Left lung (tissue), 10 donors: Measurements from ENCODE around the gene PPARA. TPM values are rescaled to one million over a fixed set of nuclear protein-coding genes. Genes with fewer than 3 reads are reported as not detected.
A peak's percentile ranks its signal among the peaks of the same experiment; 100 is the strongest.

ENCODE experiments used
- ATAC-seq: fragments of 200-7000 bp; cut with Tn5 transposase; one replicate; pipeline ENCODE4 v1.9.1; 2020; ENCODE audit warnings: moderate library complexity
- DNase-seq, 4 donors: peaks; one replicate each; pipeline ENCODE4 v3.0.0-alpha.2; 2013 to 2020
- H3K27ac ChIP-seq, 2 donors: fragments of 200-600 bp; sonication (generic) in 1 of 2; one replicate each; pipeline versions ENCODE4 v1.5.0 to v1.8.0; 2020 to 2021
- H3K27me3 ChIP-seq, 2 donors: fragments of 200-600 bp; sonication (generic) in 1 of 2; one replicate each; pipeline versions ENCODE4 v1.5.0 to v1.8.0; 2020 to 2021
- H3K36me3 ChIP-seq, 2 donors: fragments of 200-600 bp; sonication (generic) in 1 of 2; one replicate each; pipeline versions ENCODE4 v1.5.0 to v1.8.0; 2020 to 2021
- H3K4me1 ChIP-seq, 2 donors: fragments of 200-600 bp; one replicate each; pipeline ENCODE4 v1.8.0; 2021
- H3K4me3 ChIP-seq, 2 donors: fragments of 200-600 bp; sonication (generic) in 1 of 2; one replicate each; pipeline versions ENCODE4 v1.5.0 to v1.8.0; 2020 to 2021; ENCODE audit warnings: mild to moderate bottlenecking in 1 of 2
- H3K9me3 ChIP-seq, 2 donors: fragments of 200-600 bp; sonication (generic) in 1 of 2; one replicate each; pipeline versions ENCODE4 v1.5.0 to v1.8.0; 2020 to 2021
- intact Hi-C, 2 donors: fragments of 100-400 bp; cut with DNase I; formaldehyde crosslinking; loops; one replicate each; pipeline versions ENCODE4 v1.11.2 to v1.14.2; 2022
- polyA plus RNA-seq, 6 donors: library from polyadenylated mRNA; unstranded; fragments of 120-200 nt; gene quantifications; one replicate each; pipeline ENCODE4 v1.2.1, GENCODE V29; 2013; ENCODE audit not compliant: insufficient read length in 6 of 6
- total RNA-seq, 2 donors: library from RNA; stranded (reverse); fragmentation: NEBNext Ultra II Directional; extraction: Animal tissue kit (Norgen Biotek cat#: 25700); gene quantifications; one replicate each; pipeline ENCODE4 v1.2.1, GENCODE V29; 2021
- TF ChIP-seq, protein P1 (sequence below), 2 donors: fragments of 200-600 bp; sonication (generic) in 1 of 2; IDR thresholded peaks; one replicate each; pipeline versions ENCODE4 v1.5.0 to v1.8.0; 2021; ENCODE audit warnings: antibody characterized with exemption in 2 of 2
- donor health status: DM: no; HTN: yes; CAD: no.
- donor health status: DM: no; HTN: no; CAD: no.

Gene PPARA
- total and polyA plus RNA-seq, 8 donors: 13.8 to 22.3 (median 15.8) TPM

DNA sequence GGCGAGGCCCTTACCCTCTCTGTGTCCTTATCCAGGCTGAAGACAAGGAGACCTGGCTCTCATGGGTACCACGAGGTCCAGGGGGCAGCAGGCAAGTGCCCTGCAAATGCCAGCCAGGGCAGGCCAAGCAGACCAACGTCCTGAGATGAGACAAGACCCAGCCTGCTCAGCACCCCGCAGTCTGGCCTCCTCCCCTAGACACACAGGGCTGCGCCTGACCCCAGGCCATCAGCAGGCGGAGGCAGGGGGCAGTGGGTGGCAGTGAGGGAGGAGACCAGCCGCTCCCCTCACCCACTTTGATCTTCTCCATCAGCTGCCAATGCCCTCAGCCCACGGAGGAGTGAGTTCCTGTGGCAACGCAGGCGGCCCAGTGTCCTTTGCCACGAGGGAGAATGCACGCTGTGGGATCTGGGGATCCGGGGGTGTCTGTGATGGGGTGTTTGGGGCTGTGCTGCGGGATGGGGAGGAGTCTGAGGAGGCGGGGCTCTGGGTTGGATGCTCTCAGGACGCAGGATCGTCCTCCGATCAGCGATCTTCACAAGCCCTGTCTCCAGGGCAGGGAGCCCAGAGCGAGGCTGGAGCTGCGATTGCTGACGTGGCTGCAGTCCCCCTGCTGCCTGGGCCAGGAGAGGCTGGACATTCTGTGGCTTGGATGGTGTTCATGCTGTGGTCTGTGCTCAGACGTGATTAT, 30.5 kb upstream of the PPARA start:
- Histone ChIP-seq H3K4me3 (no peak overlapping the region), H3K9me3 (no peaks in the 10 kb centered on the region), H3K27ac (peak overlapping the region in 1 of 2 donors; percentile 60), H3K4me1 (peaks cover 9 to 22% of the 10 kb centered on the region in 2 donors), H3K27me3 (no peaks in the 10 kb centered on the region), H3K36me3 (no peaks in the 10 kb centered on the region)
- peak; percentile 6 for ATAC-seq
- peak in 2 of 4 donors; percentile 42 to 79 for DNase-seq
- TF ChIP-seq, protein P1, sequence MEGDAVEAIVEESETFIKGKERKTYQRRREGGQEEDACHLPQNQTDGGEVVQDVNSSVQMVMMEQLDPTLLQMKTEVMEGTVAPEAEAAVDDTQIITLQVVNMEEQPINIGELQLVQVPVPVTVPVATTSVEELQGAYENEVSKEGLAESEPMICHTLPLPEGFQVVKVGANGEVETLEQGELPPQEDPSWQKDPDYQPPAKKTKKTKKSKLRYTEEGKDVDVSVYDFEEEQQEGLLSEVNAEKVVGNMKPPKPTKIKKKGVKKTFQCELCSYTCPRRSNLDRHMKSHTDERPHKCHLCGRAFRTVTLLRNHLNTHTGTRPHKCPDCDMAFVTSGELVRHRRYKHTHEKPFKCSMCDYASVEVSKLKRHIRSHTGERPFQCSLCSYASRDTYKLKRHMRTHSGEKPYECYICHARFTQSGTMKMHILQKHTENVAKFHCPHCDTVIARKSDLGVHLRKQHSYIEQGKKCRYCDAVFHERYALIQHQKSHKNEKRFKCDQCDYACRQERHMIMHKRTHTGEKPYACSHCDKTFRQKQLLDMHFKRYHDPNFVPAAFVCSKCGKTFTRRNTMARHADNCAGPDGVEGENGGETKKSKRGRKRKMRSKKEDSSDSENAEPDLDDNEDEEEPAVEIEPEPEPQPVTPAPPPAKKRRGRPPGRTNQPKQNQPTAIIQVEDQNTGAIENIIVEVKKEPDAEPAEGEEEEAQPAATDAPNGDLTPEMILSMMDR (IDR thresholded peaks at IDR 0.05): no peak
- intact Hi-C loops: loop anchor here (5.0 to 10.0 kb wide), 4 partner anchors 113 to 197 kb away; no protein-coding TSS in a partner anchor

DNA sequence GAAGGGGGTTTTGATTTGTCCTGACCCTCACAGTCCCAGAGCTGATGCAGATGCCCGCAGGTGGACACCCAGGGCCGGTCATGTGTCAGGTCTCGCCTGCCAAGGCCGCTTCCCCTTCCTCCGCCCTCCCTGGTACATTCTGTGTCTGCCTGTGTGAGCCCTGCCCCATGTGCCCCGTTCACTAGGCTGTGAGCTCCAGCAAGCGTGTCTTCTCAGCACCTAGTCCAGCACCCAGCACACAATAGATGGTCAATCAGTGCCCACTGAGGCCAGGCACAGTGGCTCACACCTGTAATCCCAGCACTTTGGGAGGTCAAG, 29.9 kb upstream of the PPARA start:
- TF ChIP-seq, protein P1 (IDR thresholded peaks at IDR 0.05): no peak
- Histone ChIP-seq H3K27ac (peak overlapping the region in 1 of 2 donors; percentile 60), H3K9me3 (no peaks in the 10 kb centered on the region), H3K4me3 (no peak overlapping the region), H3K36me3 (no peaks in the 10 kb centered on the region), H3K27me3 (no peaks in the 10 kb centered on the region), H3K4me1 (peaks cover 9 to 22% of the 10 kb centered on the region in 2 donors)
- ATAC-seq (no peak), DNase-seq (no peak)
- intact Hi-C loops: loop anchor here (5.0 to 10.0 kb wide), 2 partner anchors 184 to 197 kb away; no protein-coding TSS in a partner anchor

DNA sequence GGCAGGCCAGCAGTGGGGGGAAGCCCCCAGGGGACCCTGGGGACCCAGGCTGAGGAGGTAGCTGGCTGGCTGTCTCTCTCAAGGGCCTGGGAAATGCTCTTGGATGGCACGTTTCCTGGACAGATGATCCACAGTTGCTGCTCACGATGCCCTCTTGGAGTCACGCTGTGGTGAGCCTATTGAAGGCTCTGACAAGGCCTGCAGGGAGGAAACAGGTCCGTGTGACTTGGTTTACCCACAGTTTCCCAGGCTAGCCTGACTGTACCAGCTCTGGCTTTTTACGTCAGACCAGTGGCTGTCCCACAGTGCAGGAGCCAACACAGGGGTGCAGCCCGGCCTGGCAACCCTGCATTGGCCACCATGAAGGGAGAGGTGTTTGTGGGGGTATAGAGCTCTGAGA, 29.2 kb upstream of the PPARA start:
- TF ChIP-seq, protein P1 (IDR thresholded peaks at IDR 0.05): no peak
- intact Hi-C loops: loop anchor here (5.0 to 10.0 kb wide), 2 partner anchors 184 to 196 kb away; no protein-coding TSS in a partner anchor
- Histone ChIP-seq H3K27ac (no peak overlapping the region), H3K27me3 (no peaks in the 10 kb centered on the region), H3K36me3 (no peaks in the 10 kb centered on the region), H3K9me3 (no peaks in the 10 kb centered on the region), H3K4me1 (peaks cover 5 to 18% of the 10 kb centered on the region in 2 donors), H3K4me3 (no peak overlapping the region)
- no peak for ATAC-seq
- no peak for DNase-seq

DNA sequence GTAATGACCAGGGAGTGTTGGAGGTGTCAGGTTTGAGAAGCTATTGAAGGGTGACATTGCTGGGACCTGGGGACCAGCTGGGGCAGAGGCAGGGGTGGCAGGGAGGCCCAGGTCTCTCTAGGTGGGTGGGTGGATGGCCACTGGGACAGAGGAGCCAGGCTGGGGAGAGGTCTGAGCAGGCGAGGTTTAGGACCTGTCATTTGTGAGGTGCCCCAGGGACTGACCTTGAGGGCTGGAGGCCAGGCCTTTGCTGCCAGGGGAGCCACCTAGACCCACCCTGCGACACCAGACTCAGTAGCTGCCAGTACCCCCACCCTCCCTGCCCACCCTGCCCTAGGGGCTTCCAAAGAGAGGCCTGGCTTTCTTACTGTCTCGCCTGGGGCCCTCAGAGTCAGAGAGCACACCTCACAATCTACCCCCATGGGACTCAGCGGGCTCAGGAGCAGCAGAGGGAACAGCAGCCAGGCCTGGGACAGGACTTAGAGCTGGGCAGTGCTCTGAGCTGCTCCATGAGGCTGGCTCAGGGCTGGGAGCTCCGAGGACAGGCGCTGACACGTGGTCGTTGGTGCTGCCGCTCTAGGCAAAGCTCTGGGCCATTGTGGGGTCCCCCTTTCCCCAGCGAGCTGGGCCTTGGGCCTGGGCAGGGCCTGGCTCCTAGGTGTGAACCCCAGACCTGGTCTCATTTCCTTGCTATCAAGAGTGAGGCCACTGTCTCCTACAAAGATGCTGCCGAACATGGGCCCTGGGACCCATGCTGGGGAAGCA, 28.6 kb upstream of the PPARA start:
- Histone ChIP-seq H3K4me3 (no peak overlapping the region), H3K36me3 (no peaks in the 10 kb centered on the region), H3K27ac (no peak overlapping the region), H3K9me3 (no peaks in the 10 kb centered on the region), H3K27me3 (no peaks in the 10 kb centered on the region), H3K4me1 (peaks cover 5 to 12% of the 10 kb centered on the region in 2 donors)
- TF ChIP-seq, protein P1 (IDR thresholded peaks at IDR 0.05): no peak
- DNase-seq (no peak), ATAC-seq (no peak)
- intact Hi-C loops: loop anchor here (5.0 to 10.0 kb wide), 2 partner anchors 183 to 196 kb away; no protein-coding TSS in a partner anchor

DNA sequence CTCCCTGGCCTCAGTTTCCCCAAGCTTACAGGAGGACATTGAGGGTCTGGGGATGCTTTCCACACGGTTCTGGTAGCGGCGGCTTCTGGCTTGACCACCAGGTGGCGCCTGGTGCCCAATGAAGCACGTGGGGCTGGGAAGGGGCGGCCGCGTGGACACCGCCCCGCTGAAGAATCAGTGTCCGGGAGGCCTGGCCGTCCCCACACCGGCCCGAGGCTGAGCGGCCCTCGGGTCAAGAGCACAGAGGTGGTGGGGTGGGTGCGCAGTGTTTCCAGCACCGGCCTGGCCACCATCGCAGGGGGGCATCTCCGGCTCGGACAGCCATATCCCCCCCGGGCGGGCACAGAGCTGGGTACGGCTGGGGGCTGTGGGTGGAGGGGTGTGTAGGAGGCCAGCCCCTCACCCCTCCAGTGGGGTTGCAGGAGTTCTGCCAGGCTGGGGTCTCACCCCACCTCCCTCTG, 27.8 kb upstream of the PPARA start:
- ATAC-seq: peak; percentile 71
- intact Hi-C loops: loop anchor here (5.0 to 10.0 kb wide), 2 partner anchors 182 to 195 kb away; no protein-coding TSS in a partner anchor
- Histone ChIP-seq H3K36me3 (no peaks in the 10 kb centered on the region), H3K27me3 (no peaks in the 10 kb centered on the region), H3K4me1 (peaks cover 5 to 8% of the 10 kb centered on the region in 2 donors), H3K27ac (no peak overlapping the region), H3K4me3 (no peak overlapping the region), H3K9me3 (no peaks in the 10 kb centered on the region)
- peak; percentile 53 to 93 (median 73) for DNase-seq
- TF ChIP-seq, protein P1 (IDR thresholded peaks at IDR 0.05): peak; percentile 93 to 96
